Measurements from ENCODE around the gene ATIC.
"Not testable (repeated sequence)": the region's sequence is repeated elsewhere in the genome, so short reads cannot be mapped to it uniquely, and the experiment has no call there.

The ATIC gene

DNA sequence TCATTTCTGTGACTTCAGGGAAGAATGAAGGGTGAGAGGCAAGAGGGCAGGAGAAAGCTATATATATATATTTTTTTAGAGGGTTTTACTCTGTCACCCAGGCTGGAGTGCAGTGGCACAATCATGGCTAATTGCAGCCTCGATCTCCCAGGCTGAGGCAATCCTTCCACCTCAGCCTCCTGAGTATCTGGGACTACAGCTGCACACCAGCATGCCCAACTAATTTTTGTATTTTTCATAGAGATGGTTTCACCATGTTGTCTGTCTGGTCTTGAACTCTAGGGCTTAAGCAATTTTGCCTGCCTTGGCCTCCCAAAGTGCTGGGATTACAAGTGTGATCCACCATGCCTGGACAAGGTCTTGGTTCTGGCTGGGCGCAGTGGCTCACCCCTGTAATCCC lies 3.4 kb downstream of the ATIC start:
- DNase-seq (ENCODE audit: low read depth) = no peak

DNA sequence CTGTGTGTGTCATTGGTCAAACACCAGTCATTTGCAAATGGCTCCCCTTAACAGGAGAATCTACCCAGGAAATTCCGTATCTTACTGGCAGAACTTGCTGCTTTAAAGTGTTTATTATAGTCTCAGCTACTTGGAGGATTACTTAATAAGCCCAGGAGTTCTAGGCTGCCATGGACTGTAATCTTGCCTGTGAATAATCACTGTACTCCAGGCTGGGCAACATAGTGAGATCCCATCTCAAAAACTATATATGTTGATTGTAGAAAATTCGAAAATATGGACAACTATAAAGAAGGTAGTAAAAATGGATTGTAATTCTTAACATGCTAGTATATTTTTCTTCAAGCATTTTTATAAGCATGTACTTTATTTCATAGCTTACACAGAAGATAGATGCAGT lies 4.5 kb downstream of the ATIC start:
- DNase-seq (ENCODE audit: low read depth) = no peak

DNA sequence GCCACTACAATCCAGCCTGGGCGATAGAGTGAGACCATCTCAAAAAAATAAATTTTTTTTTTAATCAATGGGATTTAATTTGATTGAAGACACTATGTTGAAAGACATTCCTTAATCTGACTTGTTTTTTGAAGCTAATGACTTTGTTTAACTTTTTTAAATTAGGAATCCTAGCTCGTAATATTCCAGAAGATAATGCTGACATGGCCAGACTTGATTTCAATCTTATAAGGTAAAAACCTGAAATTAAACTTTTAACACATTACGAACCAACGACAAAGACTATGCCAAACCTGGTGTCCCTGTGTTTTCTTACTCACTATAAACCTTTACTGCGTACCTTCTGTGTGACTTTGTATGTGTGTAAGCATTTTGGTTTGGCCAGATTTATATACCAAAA lies 7.6 kb downstream of the ATIC start:
- DNase-seq (ENCODE audit: low read depth) = no peak

GRCh38 chr2:215320102-215320501 lies 8.2 kb downstream of the ATIC start:
- DNase-seq (ENCODE audit: low read depth) = no peak

GRCh38 chr2:215320679-215321078 lies 8.8 kb downstream of the ATIC start:
- no peak for DNase-seq (ENCODE audit: low read depth)

DNA sequence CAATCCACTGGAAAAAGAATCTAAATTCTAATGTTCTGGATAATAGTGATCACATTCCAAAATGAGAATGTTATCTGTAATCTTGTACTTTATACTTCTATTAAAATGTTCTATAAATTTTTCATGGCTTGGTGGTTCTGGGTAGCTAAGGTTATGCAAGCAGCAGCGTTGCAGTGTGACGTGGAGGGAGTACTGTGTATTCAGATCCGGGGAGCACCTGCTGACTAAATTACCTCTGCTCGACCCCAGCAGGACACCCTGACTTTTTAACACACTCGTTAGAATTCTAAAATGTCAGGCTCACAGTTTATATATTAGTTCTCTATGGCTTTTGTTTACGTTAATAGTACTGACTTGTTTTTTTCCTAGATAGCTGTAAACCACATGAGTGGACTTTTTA lies 13.0 kb downstream of the ATIC start:
- DNase-seq (ENCODE audit: low read depth) = no peak

- DNase-seq (ENCODE audit: low read depth) = no peak
Measured at GRCh38 chr2:215328066-215328465, 16.2 kb downstream of the ATIC start.

DNA sequence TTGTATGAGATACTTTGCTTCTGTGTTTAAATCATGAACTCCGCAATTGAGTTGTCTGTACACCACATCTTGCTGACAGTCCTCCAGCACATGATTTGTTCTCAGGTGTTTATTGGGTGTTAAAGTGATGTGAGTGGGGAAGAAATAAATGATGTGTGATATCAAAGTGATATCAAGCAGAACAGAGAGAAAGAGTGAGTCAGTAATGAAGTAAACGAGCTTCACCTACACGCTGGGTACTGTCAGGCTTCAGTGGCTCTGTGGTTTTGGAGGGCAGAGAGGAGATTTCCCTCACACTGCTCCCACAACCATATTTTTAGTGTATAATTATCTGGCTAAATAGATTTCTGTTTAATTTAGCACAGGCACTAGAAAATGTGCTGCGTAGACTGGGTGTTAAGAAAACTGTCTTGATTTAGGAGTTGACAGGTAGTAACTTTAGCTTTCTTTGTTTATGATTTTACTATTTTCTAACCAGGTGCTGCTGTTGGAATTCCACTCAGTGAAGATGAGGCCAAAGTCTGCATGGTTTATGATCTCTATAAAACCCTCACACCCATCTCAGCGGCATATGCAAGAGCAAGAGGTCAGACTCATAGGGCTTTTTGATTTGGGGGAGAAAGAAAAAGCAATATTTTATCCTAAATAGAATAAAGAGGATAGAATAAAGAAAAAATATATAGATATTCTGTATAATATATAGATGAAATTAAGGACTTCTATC lies 21.2 kb downstream of the ATIC start:
- DNase-seq (ENCODE audit: low read depth) = no peak

- no peak for DNase-seq (ENCODE audit: low read depth)
Measured at GRCh38 chr2:215338883-215339679, 27.2 kb downstream of the ATIC start.

DNA sequence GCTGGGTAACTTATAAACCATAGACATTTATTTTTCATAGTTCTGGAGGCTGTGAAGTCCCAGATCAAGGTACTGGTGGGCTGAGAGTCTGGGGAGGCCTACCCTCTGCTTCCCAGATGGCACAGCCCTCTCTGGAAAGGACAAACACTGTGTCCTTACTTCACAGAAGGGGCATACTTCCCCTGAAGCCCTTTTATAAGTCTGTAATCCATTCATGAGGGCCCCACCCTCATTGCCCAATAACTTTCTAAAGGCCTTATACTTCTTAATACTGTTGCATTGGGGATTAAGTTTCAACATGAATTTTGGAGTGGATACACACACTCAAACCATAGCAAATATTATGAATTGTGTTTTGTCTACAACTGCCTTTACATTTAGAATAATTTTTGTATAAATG lies 36.0 kb downstream of the ATIC start:
- DNase-seq (ENCODE audit: low read depth) = no peak

GRCh38 chr2:215352602-215353001 lies 40.7 kb downstream of the ATIC start:
- no peak for DNase-seq (ENCODE audit: low read depth)

GRCh38 chr2:215354771-215355695 lies 43.2 kb downstream of the ATIC start:
- no peak for DNase-seq (ENCODE audit: low read depth)

DNA sequence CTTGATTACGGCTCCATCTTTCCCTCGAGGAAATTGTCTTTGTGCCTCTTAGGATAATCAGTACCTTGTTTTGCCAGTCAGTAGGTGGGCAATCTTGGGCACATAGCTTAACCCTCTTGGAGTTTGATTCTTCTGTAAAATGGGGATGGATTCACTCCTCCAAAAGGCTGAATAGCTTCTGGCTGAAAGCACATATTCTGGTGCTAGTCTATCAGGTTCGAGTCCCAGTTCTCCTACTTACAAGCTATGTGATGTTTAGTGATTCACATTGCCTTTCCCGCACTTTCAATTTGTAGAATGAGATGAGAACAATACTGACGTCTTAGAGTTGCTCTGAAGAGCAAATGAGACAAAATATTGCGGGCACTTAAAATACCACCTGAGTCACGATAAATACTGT lies 43.9 kb downstream of the ATIC start:
- no peak for DNase-seq (ENCODE audit: low read depth)

DNA sequence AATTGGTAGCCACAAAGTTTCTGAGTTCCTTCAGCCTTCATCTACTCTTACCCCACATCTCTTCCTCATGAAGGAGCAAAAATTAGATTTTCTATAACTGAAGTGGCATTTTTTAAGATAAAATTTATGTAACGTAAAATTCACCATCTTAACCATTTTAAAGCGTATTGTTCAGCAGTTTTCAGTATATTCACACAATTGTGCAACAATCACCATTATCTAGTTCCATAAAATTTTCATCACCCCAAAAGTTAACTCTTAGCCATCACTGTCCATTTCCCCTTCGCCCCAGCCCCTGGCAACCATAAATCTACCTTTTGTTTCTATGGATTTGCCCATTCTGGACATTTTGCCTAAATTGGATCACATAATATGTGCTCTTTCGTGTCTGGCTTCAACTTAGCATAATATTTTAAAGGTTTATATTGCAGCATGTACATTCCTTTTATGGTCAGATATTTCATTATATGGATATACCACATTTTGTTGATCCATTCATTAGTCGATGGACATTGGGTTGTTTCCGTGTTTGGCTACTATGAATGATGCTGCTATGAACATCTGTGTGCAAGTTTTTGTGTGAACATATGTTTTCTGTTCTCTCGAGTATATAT lies 44.6 kb downstream of the ATIC start:
- no peak for DNase-seq (ENCODE audit: low read depth)

- DNase-seq (ENCODE audit: low read depth) = no peak
Measured at GRCh38 chr2:215356948-215357461, 45.1 kb downstream of the ATIC start.

DNA sequence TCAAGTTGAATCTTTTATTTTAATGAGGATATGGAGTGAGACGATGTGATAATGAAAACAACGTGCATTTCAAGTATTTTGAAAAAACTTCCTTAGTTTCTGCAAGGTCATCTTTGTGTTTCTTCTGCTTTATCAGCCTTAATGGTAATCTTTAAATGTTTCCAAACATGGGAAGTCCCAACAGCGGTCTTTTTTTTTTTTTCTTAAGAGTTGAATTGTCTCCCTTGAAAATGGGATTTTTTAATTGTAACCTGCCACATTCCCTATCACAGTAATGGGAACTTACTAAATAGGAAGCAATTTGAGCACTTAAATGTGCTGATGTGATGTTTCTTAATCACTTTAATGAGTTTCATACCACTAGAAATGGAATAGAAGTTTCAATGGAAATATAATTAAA lies 45.8 kb downstream of the ATIC start:
- no peak for DNase-seq (ENCODE audit: low read depth)

- DNase-seq (ENCODE audit: low read depth) = no peak
Measured at GRCh38 chr2:215358312-215358845, 46.5 kb downstream of the ATIC start.

- no peak for DNase-seq (ENCODE audit: low read depth)
Measured at GRCh38 chr2:215358891-215359575, 47.2 kb downstream of the ATIC start.

DNA sequence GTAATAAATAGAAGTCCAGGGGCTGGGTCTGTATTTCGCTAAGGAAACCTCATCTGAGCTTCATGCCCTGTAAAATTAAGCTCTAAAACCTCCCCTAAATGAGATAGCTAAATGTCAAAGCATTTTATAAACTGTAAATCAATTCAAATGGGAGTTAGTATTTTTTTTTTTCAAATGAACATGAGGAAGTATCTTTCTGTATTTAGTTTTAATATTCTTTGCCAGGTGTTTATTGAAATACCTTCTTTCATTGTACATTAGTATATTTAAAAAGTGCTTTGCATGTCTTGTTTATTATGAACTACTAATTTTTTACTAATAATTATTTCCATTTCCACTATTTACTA lies 47.7 kb downstream of the ATIC start:
- DNase-seq (ENCODE audit: low read depth) = no peak

GRCh38 chr2:215360059-215360458 lies 48.2 kb downstream of the ATIC start:
- DNase-seq (ENCODE audit: low read depth) = not testable (repeated sequence)

DNA sequence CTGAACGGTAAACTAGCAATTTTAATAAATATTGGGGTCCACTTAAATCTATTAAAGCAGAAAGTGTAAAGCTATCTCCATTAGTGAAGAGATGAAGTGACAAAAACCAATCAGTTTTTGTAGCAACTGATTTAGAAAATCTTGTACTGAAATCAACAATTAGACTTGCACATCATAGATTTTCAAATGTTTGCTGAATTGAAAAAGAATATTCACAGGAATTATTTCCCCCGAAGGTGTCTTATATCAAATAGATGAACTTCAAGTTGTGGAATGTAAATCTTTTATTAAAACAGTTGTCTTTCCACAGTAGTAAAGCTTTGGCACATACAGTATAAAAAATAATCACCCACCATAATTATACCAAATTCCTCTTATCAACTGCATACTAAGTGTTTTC lies 48.7 kb downstream of the ATIC start:
- DNase-seq (ENCODE audit: low read depth) = no peak

Data from HS-27A (cell line).